Measurements from ENCODE around the gene PUS7L.
"Not testable (repeated sequence)": the region's sequence is repeated elsewhere in the genome, so short reads cannot be mapped to it uniquely, and the experiment has no call there.

The PUS7L gene, protein sequence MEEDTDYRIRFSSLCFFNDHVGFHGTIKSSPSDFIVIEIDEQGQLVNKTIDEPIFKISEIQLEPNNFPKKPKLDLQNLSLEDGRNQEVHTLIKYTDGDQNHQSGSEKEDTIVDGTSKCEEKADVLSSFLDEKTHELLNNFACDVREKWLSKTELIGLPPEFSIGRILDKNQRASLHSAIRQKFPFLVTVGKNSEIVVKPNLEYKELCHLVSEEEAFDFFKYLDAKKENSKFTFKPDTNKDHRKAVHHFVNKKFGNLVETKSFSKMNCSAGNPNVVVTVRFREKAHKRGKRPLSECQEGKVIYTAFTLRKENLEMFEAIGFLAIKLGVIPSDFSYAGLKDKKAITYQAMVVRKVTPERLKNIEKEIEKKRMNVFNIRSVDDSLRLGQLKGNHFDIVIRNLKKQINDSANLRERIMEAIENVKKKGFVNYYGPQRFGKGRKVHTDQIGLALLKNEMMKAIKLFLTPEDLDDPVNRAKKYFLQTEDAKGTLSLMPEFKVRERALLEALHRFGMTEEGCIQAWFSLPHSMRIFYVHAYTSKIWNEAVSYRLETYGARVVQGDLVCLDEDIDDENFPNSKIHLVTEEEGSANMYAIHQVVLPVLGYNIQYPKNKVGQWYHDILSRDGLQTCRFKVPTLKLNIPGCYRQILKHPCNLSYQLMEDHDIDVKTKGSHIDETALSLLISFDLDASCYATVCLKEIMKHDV

DNA sequence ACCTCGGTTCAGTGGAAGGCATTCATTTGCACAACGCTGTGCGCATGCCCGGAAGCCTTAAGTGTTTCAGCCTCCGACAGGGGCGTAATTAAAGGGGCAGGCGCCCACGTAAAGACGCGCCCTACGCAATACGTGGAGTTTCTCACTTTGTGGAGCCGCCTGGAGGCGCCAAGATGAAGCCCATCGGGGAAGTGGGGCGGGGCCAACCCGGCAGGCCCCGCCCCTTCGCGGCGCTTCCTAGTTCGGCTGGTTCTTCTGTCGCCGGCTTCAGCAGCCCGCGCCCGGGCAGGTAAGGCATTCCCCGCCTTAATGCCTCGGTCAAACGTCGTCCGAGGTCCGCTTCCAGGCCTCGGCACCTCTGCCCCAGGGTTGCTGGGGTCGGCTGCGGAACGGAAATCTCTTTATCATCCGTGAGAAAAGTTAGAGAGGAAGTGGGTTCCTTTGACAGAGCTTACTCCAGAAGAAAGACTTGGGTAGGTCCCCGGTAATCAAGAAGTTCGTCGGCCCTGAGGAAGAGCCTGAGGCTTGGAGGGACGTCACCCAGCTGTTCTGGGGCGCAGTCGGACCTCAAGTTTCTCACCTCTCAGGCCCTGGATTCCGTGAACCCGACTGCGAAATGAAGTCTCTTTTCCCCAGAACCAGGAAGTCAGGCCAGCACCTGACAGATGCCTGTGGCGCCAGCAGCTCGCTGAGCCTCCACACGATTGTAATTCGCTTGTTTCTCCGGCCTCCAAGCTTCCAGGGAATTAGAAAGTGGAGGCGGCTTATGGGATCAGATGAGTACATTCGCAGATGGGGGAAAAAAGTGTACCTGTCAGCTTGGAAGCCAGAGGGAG is at the start of gene PUS7L, which contains the start of gene IRAK4:
Gene PUS7L (minus strand): TSS at position 63 of the 836 bp plus-strand sequence. CDS start 3,545 bp downstream, outside the sequence.
Gene IRAK4 (plus strand): TSS at position 224 of the 836 bp plus-strand sequence. CDS start 9,161 bp downstream, outside the sequence.
- DNase-seq (ENCODE audit: low spot score) = peak; percentile 98

DNA sequence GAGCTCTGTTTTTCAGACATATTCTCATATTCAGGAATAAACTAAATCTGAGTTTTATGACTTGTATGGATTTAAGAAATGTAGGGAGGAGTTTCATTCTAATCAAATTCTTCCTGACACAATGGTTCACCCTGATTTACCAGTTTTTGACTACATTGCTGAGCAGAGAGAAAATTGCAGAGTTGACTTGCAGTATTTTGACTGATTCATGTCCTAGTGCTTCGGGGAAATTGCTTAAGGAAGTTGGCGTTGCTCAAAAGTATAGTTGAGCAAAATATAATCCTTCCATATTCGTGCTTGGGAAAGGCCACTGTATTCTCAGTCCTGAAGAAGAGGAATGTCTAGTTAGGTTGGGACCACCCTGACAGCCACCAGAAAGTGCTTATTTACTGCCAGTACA is 48.8 kb upstream of the PUS7L start:
- DNase-seq (ENCODE audit: low spot score) = no peak

DNA sequence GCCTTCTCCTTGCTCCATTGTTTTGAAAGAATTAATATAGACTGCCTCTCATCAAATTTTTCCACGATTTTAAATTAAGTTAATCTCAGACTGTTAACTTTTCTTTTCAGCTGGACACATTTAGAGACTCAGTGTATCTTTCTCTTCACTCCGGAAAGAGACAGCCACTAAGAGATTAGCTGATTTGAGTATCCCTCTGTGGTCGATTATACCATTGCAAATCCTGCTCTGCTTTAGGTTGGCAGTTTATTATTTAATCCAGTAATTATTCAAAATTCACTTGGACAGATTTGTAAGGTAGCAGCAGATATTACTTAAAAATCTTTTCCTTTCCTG is 48.1 kb upstream of the PUS7L start:
- no peak for DNase-seq (ENCODE audit: low spot score)

DNA sequence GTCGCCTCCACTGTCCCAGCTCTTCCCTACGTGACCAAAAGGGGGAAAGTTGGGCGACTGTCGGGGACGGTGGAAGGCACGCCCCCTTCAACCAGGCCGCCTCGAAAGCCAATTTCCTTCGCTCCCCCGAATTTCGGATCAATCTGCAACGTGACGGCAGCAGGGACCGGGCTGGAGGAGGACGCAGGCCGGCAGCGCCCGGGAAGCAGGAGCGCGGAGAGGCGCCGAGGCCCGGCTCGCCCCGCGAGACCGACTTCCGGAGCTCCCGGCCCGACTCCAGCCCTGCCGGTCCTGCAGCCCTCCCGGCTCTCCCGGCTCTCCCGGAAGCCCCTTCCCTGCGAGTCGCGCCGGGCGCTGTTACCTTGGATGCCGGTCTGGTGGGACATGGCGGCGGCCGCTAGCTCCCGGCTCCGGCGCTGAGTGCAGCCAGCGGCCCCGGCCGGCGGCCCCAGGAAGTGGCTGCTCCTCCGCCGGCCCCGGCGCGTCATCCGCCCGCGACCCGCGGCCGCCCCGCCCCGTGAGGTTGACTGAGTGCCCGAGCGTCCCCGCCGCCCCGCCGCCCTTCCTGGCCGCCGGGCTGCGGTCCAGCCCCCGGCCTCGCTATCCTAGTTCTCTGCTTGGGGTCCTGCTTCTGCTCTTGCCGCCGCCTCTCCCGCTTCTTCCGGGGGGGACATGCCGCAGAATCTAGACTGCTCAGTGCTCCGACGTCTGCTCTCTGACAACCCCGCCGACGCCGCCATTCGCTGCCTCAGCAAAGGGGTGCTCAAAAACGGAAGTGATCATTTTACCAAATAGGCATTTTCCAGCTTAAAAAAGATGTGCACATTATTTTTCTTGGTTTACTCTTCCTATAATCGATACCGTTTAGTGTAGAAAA is 47.5 kb upstream of the PUS7L start, which contains the start of gene TWF1:
Gene TWF1 (minus strand): TSS at position 458 of the 877 bp plus-strand sequence. CDS start 72 bp downstream, at position 386.
- DNase-seq (ENCODE audit: low spot score) = peak; percentile 42

DNA sequence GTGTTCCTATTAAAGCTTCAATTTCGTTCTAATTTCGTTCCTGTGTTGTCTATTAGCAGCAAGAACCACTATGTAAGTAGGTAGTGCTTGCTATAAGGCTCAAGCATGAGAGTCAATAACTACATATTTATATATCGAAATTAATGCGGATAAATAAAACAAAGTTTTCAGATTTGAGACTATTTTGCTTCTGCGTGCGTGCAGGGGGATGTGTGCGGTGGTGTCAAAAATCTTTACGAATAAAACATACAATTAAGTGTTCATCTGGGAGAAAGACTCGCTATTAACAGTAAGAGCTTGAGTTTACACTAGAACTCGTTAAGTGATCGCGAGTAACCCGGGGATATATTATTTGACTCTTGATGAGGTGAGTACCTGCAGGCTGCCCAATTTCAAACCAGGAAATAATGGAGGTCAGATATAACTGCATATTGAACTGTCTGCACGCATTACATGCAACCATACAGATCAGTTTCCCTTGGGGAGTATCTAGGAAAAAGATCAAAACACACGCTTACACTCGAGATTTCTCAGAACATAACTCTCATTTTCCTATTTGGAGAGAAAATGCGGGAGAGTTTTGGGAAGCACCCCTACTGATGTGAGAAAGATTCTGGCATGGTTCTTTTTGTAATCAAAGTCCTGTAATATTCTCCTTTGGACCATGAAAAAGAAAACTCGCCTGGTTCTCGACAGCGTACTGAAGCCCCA is 46.7 kb upstream of the PUS7L start:
- no peak for DNase-seq (ENCODE audit: low spot score)

DNA sequence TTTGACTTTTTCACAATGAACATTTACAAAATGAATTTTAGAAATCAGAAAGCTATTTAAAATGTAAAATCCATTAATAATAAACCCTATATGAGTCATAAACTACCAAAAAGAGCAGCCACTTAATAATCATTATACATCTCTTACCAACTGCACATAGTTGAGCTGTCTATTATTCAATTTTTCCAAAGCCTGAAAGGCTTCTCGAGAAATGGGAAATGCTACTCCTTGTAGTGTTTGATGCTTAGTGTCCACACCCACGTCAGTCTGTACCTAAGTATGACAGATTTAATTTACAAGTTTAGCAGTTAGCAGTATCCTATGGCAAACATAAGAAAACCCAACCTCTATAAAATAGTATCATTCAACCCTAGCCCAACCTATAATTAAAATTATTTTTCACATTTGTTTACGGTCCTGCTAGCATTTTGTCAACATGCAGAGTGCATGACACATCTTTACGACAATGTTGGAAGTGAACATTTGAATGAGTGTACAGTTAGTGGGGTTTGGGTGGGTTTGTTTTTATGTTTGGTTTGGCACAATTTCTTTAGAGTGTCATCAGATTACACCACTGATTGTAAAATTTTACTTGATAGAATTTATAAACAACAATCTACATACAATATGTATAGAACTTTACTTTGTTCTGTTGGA is 39.1 kb upstream of the PUS7L start:
- no peak for DNase-seq (ENCODE audit: low spot score)

DNA sequence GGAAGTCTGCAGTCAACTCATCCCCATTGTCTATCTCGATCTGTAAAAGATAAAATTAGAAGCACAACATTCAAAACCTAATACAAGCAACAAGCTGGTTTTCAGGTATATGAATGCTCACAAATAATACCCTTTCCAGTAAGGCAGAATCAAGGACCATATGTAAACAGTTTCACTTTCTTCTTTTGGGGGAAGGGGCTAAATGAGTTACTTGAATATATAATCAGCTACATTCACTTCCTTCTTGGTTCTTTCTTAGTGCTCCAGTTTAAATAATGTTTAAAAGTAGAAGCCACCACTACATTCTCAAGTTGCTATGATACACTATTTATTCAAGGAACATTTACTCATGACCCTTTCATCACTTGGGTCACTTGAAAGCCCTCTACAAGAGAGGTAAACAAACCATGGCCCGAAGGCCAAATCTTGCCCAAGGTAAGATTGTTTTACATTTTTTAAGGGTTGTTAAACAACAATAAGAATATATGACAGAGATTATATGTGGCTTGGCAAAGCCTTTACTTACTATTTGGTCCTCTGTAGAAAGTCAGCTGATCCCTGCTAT is 37.2 kb upstream of the PUS7L start:
- DNase-seq (ENCODE audit: low spot score) = no peak

DNA sequence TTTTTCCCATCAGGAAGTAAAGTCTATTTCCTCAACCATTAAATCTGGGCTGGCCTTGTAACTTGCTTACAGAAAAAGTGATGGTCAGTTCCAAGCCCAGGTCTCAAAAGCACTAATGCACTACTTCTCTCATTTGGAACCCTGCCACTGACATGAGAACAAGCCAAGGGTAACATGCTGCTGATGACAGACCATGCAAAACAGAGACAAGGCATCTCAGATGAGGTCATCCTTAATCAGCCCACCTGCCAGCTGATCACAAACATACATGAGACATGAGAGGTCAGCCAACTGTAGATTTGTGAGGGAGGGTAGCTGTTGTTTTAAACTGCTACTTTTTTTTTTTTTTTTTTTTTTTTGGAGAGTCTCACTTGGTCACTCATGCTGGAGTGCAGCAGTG is 31.4 kb upstream of the PUS7L start:
- no peak for DNase-seq (ENCODE audit: low spot score)

DNA sequence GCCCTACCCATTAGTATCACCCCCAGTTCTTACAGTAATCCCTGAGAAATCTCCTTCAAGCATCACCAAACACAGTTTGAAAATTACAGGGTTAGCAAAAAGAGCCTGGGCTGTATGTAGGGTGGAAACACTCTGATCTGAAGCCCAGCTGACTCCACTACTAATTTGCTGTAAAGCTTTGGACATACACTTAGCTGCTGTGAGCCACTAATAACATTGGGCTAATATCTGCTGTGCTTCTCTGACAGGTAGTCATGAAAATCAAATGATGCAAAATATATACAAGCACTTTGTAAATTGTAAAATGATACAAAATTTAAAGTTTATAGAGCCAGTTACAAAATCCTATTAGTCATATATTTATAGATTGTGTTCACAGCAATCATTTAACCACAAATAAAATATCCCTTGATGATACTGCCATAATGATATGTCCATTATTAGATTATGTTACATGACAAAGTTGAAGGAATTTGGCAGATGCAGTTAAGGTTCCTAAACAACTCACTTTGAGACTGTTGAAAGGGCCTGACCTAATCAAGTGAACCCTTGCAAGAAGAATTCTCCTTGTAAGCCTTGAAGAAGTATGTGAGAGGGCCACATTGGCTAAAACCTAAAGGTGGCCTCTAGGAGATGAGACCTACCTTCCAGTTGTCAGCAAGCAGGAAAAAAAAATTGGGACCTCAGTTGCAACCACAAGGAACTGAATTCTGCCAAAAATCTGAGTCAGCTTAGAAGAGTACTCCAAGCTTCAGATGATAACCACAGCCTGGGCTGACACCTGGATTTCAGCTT is 28.5 kb upstream of the PUS7L start:
- DNase-seq (ENCODE audit: low spot score) = no peak

DNA sequence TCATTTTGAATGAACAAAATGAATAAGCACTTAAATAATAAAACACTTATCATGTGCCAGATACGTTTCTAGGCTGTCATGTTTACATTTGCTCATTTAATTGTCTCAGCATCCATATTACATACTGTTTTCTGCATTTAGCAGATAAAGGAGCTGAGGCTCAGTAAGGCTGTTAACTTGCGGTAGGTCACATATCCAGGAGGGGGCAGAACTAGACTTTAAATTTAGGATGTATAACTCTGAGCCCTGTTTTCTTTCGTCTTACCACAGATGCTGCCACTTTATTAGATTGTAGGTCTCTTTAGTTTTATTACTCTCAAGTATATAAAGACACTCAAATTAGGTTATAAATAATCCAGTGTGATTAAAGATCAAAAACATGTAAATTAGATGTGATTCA is 17.9 kb upstream of the PUS7L start:
- no peak for DNase-seq (ENCODE audit: low spot score)

DNA sequence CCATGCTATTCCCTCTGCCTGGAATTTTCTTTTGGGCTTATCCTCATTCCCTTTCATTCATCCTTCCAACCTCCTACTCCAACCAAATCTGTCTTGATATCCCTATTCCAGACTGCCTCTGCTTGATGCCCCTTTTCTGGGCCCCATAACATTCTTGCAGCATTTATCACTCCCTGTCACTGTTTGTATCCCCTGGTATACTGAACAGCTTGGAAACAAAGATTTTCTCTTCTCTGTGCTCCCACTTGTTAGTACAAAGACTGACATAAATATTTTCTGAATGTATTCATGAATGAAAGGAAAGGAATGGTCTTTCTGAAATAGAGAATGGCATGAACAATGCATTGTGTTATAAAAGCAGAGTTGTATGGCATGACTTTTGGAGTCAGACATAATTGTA is 7.7 kb upstream of the PUS7L start:
- no peak for DNase-seq (ENCODE audit: low spot score)

DNA sequence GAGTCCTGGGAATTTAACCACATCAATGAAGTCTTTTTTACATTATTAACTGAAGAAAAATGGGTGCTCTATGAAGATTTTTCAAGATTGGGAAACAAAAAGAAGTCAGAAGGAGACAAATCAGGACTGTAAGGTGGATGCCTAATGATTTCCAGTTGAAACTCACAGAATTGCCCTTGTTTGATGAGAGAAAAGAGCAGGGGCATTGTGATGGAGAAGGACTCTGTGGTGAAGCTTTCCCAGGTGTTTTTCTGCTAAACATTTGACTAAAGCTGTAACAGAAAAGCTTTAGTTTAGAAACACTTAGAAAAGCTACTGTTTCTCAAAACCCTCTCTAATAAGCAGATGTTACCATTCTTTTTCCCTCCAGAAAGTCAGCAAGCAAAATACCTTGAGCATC is 5.9 kb upstream of the PUS7L start:
- no peak for DNase-seq (ENCODE audit: low spot score)

DNA sequence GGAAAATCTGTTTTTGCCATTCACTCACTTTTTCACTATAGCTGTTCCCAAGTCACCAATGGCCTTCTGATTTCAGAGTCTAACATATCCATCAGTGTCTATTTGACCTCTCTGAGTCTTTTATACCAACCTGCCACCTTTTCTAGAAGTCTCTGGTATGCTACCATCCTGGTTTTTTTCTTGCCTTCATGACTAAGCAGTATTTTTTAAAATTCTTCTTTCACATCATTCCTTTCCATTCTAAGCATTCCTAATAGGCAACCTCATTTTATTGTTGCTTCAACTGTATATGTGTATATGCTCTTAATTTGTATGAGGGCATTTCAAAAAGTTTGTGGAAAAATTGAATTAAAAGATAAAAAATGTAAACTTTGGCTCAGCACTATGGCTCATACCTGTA is 5.2 kb upstream of the PUS7L start:
- no peak for DNase-seq (ENCODE audit: low spot score)

DNA sequence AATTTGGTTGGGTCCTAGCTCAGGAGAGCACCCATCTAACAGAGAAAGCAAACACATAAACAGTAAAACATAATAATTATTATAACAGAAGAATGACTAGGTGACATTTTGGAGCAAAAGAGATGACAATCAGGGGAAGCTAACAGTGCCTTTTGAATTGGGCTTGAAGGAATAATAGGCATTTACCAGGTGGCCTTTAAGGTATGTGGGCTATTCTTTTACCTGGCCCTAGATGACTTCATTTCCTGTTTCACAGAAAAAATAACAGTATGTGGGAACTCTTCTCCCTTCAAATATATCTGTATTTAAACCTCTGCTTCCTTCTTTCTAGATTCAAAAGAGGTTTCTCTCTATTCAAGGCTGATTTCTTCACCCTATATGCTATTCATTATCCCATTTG is 4.0 kb upstream of the PUS7L start:
- no peak for DNase-seq (ENCODE audit: low spot score)

DNA sequence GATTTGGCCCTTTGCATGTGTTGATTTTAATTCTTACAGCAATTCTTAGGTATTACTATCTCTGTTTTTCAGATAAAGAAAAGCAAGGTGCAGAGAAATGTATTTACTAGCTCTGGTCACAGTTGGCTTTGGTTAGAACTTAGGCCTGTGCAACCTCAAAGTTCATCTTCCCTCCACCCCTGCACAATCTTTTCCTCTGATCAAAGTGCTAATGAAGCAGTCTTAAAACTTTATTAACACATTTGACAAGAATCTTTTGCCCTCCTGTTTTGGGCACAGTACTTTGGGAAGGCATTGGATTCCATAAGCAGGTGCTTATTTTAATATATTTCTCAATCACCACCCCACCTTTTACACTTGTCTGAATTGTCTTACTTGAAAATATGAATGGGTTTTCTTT is 2.9 kb upstream of the PUS7L start:
- DNase-seq (ENCODE audit: low spot score) = no peak

DNA sequence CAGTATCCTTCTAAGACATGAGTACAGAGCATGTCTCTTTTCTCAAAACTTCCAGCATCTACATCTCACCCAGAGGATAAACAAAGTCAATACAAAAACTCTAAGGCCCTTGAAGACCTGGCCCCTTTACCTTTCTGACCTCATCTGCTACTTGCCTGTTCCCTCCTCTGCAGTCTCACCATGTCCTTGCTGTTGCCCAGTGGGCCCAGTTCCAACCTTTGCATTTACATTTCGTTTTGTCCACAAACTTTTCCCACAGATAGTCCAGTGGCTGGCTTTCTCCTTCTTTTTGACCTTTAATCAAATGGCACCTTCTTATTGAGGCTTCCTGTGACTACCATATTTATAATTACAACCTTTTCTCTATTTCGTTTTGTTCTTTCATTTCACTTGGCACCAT is 1.8 kb upstream of the PUS7L start:
- DNase-seq (ENCODE audit: low spot score) = no peak

DNA sequence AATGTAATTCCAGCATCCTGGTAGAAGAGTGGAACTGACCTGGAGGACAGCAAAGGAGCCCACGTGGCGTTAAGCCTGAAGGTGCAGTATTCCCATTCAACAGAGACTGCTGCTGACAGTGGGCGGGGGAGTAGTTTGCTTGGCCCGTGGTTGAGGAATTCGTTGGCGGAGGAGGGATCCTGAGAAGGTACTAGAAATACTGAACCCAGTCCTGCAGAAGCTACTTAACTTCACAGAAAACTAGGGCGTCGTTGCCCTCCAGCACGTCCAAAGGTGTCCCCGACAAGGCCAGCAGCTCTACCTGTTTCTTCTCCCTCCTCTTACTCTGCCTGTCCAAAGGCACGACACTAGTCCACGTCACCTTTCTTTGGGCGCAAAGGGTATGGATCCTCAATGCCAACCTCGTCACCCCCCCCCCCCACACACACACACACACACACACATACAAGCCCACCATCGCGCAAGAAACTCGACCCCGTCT is 303 bp downstream of the PUS7L start:
- DNase-seq (ENCODE audit: low spot score) = peak; percentile 38

DNA sequence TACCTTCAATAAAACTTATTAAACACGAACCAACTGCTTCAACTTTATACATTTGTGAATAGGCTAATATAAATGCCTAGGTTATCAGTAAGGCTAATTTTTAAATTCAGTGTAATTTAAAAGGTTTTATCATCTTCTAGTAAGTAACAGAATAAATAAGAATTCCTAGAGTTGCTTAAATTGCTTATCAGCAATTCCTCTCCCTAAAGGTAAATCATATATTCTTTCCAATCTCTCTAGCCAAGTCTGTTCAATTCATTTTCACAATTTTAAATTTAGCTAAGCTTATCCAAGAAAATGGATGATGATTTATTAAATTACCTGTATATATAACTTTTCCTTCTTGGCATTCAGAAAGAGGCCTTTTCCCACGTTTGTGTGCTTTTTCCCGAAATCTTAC is 4.6 kb downstream of the PUS7L start:
- no peak for DNase-seq (ENCODE audit: low spot score)

DNA sequence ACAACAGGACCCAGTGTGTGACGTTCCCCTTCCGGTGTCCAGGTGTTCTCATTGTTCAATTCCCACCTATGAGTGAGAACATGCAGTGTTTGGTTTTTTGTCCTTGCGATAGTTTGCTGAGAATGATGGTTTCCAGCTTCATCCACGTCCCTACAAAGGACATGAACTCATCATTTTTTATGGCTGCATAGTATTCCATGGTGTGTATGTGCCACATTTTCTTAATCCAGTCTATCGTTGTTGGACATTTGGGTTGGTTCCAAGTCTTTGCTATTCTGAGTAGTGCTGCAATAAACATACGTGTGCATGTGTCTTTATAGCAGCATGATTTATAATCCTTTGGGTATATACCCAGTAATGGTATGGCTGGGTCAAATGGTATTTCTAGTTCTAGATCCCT is 7.2 kb downstream of the PUS7L start:
- not testable (repeated sequence) for DNase-seq (ENCODE audit: low spot score)

Data from COLO829 (cell line).